Measurements from ENCODE around the gene GTF3A.

Gene GTF3A

GRCh38 chr13:27405546-27406134 lies 18.8 kb upstream of the GTF3A start:
- DNase-seq (ENCODE audit: low read depth), result no peak

DNA sequence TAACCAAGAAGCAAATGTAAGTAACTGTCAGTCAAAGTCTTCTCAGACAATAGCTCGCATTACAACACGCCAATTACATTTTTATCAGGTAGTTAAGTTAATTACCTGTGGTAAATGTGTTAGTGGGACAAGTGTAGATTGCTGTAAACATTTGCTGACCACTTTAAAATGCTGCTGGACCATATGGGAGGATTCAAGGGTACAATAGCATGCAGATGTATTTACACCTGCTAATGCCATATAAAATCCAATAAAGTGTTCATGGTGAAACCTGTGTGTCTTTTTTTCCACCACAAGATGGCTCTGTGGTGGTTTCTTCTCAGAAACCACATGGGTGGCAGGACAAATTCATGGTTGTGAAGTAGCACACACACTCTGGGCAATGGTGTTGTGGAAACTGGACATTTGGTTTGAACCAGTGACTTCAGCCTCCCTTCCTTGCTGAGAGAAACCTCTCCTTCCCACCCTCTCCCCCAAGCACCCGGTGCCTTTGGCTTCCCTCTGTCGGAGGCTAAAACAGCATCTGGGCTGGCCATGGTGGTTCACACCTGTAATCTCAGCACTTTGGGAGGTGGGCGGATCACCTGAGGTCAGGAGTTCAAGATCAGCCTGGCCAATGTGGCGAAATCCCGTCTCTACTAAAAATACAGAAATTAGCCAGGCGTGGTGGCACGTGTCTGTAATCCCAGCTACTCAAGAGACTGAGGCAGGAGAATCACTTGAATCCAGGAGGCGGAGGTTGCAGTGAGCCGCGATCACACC lies 18.1 kb upstream of the GTF3A start:
- DNase-seq (ENCODE audit: low read depth), result no peak

GRCh38 chr13:27408074-27408473 lies 16.3 kb upstream of the GTF3A start:
- DNase-seq (ENCODE audit: low read depth), result no peak

- DNase-seq (ENCODE audit: low read depth), result no peak
Observed at GRCh38 chr13:27409013-27409412, 15.4 kb upstream of the GTF3A start.

- no peak for DNase-seq (ENCODE audit: low read depth)
Observed at GRCh38 chr13:27411341-27411740, 13.1 kb upstream of the GTF3A start.

- DNase-seq (ENCODE audit: low read depth), result no peak
Observed at GRCh38 chr13:27415116-27415515, 9.3 kb upstream of the GTF3A start.

DNA sequence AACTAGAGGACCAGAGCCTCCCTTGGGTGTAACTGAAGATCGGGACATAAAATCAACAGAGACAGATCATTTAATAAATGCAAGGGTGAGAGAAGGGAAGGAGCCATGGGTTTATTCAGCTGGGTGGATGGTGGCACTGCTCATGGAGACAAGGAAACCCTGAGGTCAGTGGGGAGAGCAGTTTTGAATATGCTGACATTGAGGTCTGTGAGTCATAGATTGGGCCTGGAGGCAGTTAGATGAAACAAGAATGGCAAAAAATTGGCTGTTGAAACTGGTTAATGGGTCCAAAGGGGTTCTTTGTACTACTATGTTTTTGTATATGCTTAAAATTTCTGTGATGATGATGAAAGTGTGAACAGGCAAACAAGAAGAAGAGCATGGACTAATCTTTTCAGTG lies 5.1 kb upstream of the GTF3A start:
- no peak for DNase-seq (ENCODE audit: low read depth)

GRCh38 chr13:27421101-27421871 lies 3.1 kb upstream of the GTF3A start:
- no peak for DNase-seq (ENCODE audit: low read depth)

GRCh38 chr13:27423333-27423732 lies 1.1 kb upstream of the GTF3A start:
- DNase-seq (ENCODE audit: low read depth), result no peak

DNA sequence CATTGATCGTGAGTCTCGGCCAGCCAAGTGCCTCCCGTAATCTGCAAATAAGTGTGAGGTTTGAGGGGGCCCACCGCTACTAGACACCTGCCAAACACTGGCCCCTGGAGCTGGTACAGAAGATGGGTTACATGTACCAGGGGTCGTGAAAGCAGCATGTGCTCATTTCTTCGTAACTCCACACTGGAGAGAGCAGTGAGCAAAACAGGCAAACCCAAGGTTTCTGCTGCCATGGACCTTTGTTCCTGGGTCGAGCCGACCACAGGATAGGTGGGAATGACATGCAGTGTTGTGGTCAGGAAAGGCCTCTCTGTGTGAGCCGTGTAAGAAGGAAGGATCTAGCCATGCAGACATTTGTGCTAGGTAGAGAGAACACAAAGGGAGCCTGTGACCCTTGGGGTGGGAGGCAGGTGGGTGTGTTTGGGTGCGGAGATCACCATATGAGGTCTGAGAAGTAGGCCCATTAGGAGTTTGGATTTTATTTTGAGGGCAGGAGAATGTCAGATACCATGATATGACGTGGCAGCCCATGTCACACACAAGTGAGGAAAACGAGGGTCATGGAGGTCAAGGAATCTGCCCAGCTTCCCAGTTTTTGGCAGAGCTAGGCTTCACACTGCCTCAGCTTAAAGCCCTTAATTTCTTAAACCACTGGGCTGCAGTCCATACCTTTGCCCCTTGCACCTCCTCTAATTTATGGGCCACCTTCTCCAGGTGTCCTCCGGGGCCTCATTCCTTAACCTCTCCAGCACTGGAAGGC lies 919 bp downstream of the GTF3A start:
- no peak for DNase-seq (ENCODE audit: low read depth)

GRCh38 chr13:27425918-27426630 lies 1.7 kb downstream of the GTF3A start:
- peak; percentile 55 for DNase-seq (ENCODE audit: low read depth)

GRCh38 chr13:27427641-27428040 lies 3.2 kb downstream of the GTF3A start:
- DNase-seq (ENCODE audit: low read depth), result no peak

GRCh38 chr13:27428160-27428559 lies 3.7 kb downstream of the GTF3A start:
- no peak for DNase-seq (ENCODE audit: low read depth)

DNA sequence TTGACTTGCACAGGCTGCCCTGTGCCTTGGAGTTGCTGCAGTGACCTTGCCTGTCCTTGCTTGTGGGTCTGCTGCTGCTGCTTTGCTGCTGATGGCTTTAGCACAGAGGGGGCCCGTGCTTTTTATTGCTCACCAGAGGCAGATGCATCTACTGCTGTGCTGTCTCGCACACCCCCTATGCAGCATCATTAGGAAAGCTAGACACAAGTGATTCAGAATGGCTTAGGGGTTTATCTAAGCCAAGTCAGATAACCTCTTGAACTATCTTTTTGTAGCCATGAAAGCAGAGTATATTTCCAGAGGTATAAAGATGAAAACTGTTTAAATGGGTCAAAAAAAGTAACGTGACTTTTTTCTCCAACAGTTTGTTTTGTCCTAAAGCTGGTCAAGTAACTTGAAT lies 7.8 kb downstream of the GTF3A start:
- no peak for DNase-seq (ENCODE audit: low read depth)

GRCh38 chr13:27432611-27433210 lies 8.3 kb downstream of the GTF3A start:
- no peak for DNase-seq (ENCODE audit: low read depth)

- no peak for DNase-seq (ENCODE audit: low read depth)
Observed at GRCh38 chr13:27437126-27437525, 12.7 kb downstream of the GTF3A start.

- no peak for DNase-seq (ENCODE audit: low read depth)
Observed at GRCh38 chr13:27440408-27440807, 16.0 kb downstream of the GTF3A start.

DNA sequence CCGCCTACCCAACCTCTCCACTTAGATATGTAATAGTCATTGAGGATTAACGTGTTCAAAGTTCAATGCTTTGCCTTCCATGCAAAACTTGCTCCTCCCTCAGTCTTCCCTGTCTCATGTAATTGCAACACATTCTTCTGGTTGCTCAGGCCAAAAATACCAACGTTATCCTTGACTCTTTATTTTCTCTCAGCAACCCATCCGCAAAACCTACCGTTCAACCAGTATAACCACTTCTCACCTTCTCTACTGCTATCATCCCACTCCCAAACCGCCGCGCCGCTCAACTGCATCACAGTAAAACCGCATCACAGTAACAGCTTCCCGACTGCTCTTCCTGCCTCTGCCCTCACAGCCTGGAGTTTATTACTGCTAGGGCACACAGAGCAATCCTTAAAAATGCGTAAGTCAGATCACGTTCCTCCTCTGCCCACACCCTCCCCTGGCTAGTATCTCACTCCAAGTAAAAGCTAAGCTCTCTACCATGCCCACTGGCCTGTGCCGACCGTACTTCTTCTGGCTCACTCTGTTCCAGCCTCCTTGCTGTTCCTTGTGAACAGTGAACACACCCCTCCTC lies 17.7 kb downstream of the GTF3A start:
- DNase-seq (ENCODE audit: low read depth), result no peak

DNA sequence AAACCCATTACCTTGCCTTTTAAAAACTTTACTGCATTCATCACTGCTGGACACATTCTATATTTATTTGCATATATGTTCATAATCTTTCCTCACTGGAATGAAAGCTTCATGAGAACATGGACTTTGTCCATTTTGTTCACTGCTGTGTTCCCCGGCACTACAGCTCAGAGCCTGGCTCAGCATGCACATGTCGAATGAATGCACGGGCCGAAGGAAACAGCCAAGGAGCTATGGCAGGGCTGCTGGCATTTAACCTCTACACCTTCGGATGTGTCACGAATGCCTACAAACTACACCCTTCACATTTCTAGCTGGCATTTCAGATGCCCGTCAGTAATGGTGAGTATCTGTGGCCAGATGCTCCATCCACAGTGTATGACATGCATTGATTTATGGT lies 18.4 kb downstream of the GTF3A start:
- no peak for DNase-seq (ENCODE audit: low read depth)

DNA sequence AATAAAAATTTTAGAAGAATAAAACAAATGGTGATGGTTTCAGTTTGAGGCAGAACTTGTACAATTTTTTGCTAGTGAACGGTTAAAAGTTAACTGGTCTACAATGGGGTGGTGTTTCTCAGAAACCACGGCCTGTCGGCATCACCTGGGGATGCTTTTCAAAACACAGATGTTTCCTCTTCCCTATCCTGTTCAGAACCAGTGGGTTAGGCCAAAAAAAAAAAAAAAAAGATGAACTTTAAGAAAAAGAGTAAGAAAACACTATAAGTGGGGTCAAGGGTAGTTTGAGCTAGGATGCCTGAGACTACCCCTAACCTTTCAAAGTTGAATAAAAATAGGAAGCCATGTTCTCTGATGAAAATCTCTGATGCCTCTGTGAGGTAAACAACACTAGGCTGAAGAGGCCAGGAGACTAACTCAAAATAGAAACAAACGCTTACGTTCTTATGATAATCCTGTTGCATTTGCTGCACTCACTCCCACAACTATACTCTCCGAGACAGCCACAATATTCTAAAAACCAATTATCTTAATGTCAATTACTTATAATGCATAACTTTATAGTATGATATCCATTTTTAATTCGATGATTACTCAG lies 22.7 kb downstream of the GTF3A start:
- no peak for DNase-seq (ENCODE audit: low read depth)

DNA sequence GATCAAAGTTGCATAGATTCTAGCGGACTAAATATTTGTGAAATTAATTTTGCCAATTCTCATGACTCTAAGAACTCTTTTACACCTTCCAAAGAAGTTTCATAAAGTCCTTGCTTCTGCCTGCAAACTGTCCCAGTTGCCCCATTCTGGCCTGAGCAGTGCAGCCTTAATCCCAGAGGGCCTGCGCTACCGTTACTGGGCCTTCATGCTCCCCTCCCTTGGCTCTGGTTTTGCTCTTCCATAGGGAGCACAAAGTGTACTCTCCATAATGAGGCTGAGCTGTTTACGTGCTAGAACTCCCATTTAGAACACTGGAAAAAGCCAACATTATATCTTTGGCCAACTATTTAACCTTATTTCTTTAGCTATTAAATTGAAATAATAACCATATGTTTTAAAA lies 23.9 kb downstream of the GTF3A start:
- DNase-seq (ENCODE audit: low read depth), result no peak
